Body of pancreas (tissue), 4 donors: Measurements from ENCODE around the gene SIDT1. TPM values are rescaled to one million over a fixed set of nuclear protein-coding genes. Genes with fewer than 3 reads are reported as not detected.

Experiments used
- ATAC-seq: fragments of 150-250 bp; one replicate; pipeline ENCODE4 v1.9.1; 2016
- DNase-seq, 4 donors: peaks; one replicate each; pipeline ENCODE4 v3.0.0-alpha.2; 2019
- H3K27ac ChIP-seq, 4 donors: fragments of 200-600 bp; sonication (generic); 1 replicate in 3 of 4; 2 replicates in 1 of 4; pipeline versions ENCODE4 v1.5.1 to v1.6.1; 2016 to 2019; ENCODE audit warnings: mild to moderate bottlenecking in 1 of 4, mixed read lengths in 1 of 4, moderate library complexity in 1 of 4
- H3K27me3 ChIP-seq, 2 donors: fragments of 200-600 bp; sonication (generic); one replicate each; pipeline ENCODE4 v1.6.0; 2016; ENCODE audit warnings: mild to moderate bottlenecking in 1 of 2
- H3K36me3 ChIP-seq, 2 donors: fragments of 200-600 bp; sonication (generic); replicated peaks in 1 of 2; 2 replicates each; pipeline ENCODE4 v1.5.1; 2016; ENCODE audit warnings: low read depth in 2 of 2; ENCODE audit not compliant: insufficient read depth in 1 of 2
- H3K4me1 ChIP-seq: fragments of 200-600 bp; sonication (generic); one replicate; pipeline ENCODE4 v1.6.0; 2016
- H3K4me3 ChIP-seq, 2 donors: fragments of 200-600 bp; sonication (generic); 1 replicate in 1 of 2; 2 replicates in 1 of 2; pipeline ENCODE4 v1.5.1; 2016 to 2019
- H3K9me3 ChIP-seq, 3 donors: fragments of 200-600 bp; sonication (generic); 1 replicate in 2 of 3; 2 replicates in 1 of 3; pipeline ENCODE4 v1.5.1; 2016
- CTCF ChIP-seq, 7 experiments: fragments of 450-650 bp in 4 of 7; fragments of 200-600 bp in 3 of 7; sonication (generic) in 3 of 7; IDR thresholded peaks; one replicate each; pipeline ENCODE4 v1.5.1; 2016 to 2019; ENCODE audit warnings: antibody characterized with exemption in 7 of 7
- POLR2A ChIP-seq, 3 donors: fragments of 450-650 bp; IDR thresholded peaks; one replicate each; pipeline ENCODE4 v1.6.1; 2016; ENCODE audit warnings: antibody characterized with exemption in 3 of 3, mild to moderate bottlenecking in 2 of 3
- WGBS, 2 donors: methylation state at CpG; one replicate each; pipeline ENCODE4 v1.1.5; 2017; 5-methylcytosine and 5-hydroxymethylcytosine counted together
- intact Hi-C: fragments of 100-400 bp; cut with DNase I; formaldehyde crosslinking; loops from one replicate; pipeline ENCODE4 v1.15.1; 2023
- total RNA-seq, 2 donors: library from RNA; depleted of rRNA; stranded (reverse); fragments of >200 nt; gene quantifications; one replicate each; pipeline ENCODE4 v1.1.0, GENCODE V29; 2016

The SIDT1 gene
- total RNA-seq, 2 donors from 2014 or later, result 1.6 to 8.8 TPM

DNA sequence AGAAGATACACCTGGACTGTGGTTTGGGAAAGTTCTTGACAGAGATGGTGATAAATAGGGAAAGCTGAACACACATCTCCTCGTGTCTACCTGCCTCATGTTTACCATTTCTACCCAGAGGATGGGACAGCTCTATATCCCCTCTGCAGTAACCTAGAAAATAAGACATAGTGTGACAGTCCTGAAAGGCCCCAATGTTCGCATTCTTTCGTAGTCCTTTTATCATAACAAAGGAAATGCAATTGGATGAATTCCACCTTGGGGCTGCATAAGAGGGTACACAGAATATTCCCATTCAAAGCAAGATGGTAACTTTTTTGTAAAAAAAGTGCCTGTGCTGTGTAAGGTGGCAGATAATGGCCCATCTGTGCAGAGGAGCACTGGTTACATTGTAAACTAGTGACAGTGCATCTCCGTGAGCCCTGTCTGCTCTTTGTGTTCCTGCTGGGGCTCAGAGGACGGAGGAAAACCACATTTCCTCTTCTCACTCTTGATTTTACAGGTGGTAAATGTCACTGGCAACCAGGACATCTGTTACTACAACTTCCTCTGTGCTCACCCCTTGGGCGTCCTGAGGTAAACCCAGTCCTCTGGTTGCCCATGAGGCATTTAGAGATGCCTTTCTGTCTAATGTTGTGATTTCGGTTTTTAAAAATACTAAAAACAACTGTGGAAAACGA, 74.3 kb downstream of the SIDT1 start:
- ATAC-seq (no peak), DNase-seq (no peak)
- Histone ChIP-seq H3K9me3 (no peaks in the 10 kb centered on the region), H3K27me3 (no peaks in the 10 kb centered on the region), H3K27ac (no peak overlapping the region), H3K36me3 (no peaks in the 10 kb centered on the region), H3K4me3 (no peak overlapping the region), H3K4me1 (no peaks in the 10 kb centered on the region)
- intact Hi-C loops, result no loop called here
- 48 to 61% methylated on average over 8 of the region's 8 CpGs for WGBS, 2 donors
- TF ChIP-seq CTCF (IDR thresholded peaks at IDR 0.05) (no peak), POLR2A (IDR thresholded peaks at IDR 0.05) (no peak)

DNA sequence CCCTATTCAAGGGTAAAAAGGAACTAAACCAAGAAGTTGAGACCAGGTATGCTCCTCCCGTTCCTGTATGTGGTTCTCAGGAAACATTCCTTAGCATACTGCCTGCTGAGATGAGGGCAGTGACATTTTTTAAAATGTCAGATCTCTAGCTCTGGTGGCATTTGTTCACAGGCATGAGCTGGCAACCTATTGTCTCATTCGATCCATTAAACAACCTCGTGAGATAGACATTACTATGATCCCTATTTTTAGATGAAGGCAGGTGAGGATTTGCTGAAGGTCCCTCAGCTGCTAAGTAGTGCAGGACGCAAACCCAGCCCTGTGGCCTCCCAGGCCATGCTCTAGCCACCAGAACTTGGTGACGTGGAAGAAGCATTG, 74.9 kb downstream of the SIDT1 start:
- Histone ChIP-seq H3K27me3 (no peaks in the 10 kb centered on the region), H3K9me3 (no peaks in the 10 kb centered on the region), H3K4me3 (no peak overlapping the region), H3K36me3 (no peaks in the 10 kb centered on the region), H3K4me1 (no peaks in the 10 kb centered on the region), H3K27ac (no peak overlapping the region)
- no peak for DNase-seq
- WGBS, 2 donors, result 70 to 80% methylated on average over 5 of the region's 5 CpGs
- TF ChIP-seq CTCF (IDR thresholded peaks at IDR 0.05), result no peak
- no peak for TF ChIP-seq POLR2A (IDR thresholded peaks at IDR 0.05)
- ATAC-seq, result no peak
- intact Hi-C loops, result no loop called here

- H3K27me3 ChIP-seq, result no peaks in the 10 kb centered on the region
- intact Hi-C loops, result no loop called here
- H3K9me3 ChIP-seq, result no peaks in the 10 kb centered on the region
- DNase-seq (peak in 1 of 4 donors; percentile 38), ATAC-seq (no peak)
- H3K36me3 ChIP-seq, result no peaks in the 10 kb centered on the region
- no peaks in the 10 kb centered on the region for H3K4me1 ChIP-seq
- no peak overlapping the region for H3K27ac ChIP-seq
- WGBS, 2 donors, result 59 to 66% methylated on average over 5 of the region's 5 CpGs
- no peak overlapping the region for H3K4me3 ChIP-seq
- TF ChIP-seq POLR2A (IDR thresholded peaks at IDR 0.05) (no peak), CTCF (IDR thresholded peaks at IDR 0.05) (no peak)
These were observed 82.0 kb downstream of the SIDT1 start for GRCh38 chr3:113614402-113614801.

DNA sequence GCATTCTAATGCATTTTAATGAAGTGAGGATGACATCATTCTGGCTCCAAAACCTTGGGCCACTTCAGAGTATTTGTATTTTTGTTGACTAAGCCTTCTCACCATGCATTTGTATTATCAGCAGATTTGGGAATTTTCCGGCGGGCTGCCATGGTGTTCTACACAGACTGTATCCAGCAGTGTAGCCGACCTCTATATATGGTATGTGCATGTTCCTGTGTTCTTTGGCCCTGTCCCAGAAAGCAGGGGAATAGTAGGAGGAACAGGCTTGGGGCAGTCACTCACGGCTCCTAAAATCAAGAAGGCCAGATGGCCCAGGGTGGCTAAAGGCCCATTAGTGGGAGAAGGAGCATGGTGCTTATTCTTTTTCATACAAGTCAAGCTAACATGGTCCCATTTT, 83.6 kb downstream of the SIDT1 start:
- Histone ChIP-seq H3K9me3 (no peaks in the 10 kb centered on the region), H3K27me3 (no peaks in the 10 kb centered on the region), H3K36me3 (no peaks in the 10 kb centered on the region), H3K27ac (no peak overlapping the region), H3K4me3 (no peak overlapping the region), H3K4me1 (no peaks in the 10 kb centered on the region)
- DNase-seq (no peak), ATAC-seq (no peak)
- intact Hi-C loops, result no loop called here
- 86% methylated on average over 4 of the region's 4 CpGs for WGBS, 2 donors
- TF ChIP-seq POLR2A (IDR thresholded peaks at IDR 0.05) (no peak), CTCF (IDR thresholded peaks at IDR 0.05) (no peak)

- Histone ChIP-seq H3K36me3 (no peaks in the 10 kb centered on the region), H3K4me1 (no peaks in the 10 kb centered on the region), H3K27me3 (no peaks in the 10 kb centered on the region), H3K27ac (no peak overlapping the region), H3K4me3 (no peak overlapping the region), H3K9me3 (no peaks in the 10 kb centered on the region)
- intact Hi-C loops, result no loop called here
- DNase-seq, result no peak
- WGBS, 2 donors, result 91% methylated on average over 2 of the region's 2 CpGs
- no peak for ATAC-seq
- TF ChIP-seq CTCF (IDR thresholded peaks at IDR 0.05), result no peak
- no peak for TF ChIP-seq POLR2A (IDR thresholded peaks at IDR 0.05)
These were observed 85.4 kb downstream of the SIDT1 start for GRCh38 chr3:113617726-113618125.
